Left renal cortex interstitium (tissue), 4 donors: ENCODE data around the gene ZNF519. TPM values are rescaled to one million over a fixed set of nuclear protein-coding genes. Genes with fewer than 3 reads are reported as not detected.
"Not testable (repeated sequence)": the region's sequence is repeated elsewhere in the genome, so short reads cannot be mapped to it uniquely, and the experiment has no call there.

Experiments
- DNase-seq, 4 donors: peaks; one replicate each; pipeline ENCODE4 v3.0.0-alpha.2; 2013; ENCODE audit warnings: low read depth in 4 of 4, low spot score in 2 of 4, missing footprints in 1 of 4
- polyA plus RNA-seq, 4 donors: library from polyadenylated mRNA; unstranded; fragments of 120-200 nt; gene quantifications; one replicate each; pipeline ENCODE4 v1.2.1, GENCODE V29; 2013; ENCODE audit not compliant: insufficient read length in 4 of 4

ZNF519 gene
- 10 to 100 TPM in 2 of 4 donors, 1 to 10 TPM in 2; 9.4 to 18.2 (median 13.6) TPM for polyA plus RNA-seq

GRCh38 chr18:14132271-14132700 is at the start of gene ZNF519:
Gene ZNF519 (minus strand): TSS chr18:14132435. CDS start chr18:14132277, 158 bp downstream.
- DNase-seq: peak; percentile 64 to 88 (median 76)

GRCh38 chr18:14179306-14179705 is 47.1 kb upstream of the ZNF519 start:
- DNase-seq: no peak

GRCh38 chr18:14178321-14179196 is 46.3 kb upstream of the ZNF519 start:
- peak in 3 of 4 donors; percentile 28 to 49 (median 42) for DNase-seq

GRCh38 chr18:14177540-14178320 is 45.5 kb upstream of the ZNF519 start:
- DNase-seq: not testable (repeated sequence)

DNA sequence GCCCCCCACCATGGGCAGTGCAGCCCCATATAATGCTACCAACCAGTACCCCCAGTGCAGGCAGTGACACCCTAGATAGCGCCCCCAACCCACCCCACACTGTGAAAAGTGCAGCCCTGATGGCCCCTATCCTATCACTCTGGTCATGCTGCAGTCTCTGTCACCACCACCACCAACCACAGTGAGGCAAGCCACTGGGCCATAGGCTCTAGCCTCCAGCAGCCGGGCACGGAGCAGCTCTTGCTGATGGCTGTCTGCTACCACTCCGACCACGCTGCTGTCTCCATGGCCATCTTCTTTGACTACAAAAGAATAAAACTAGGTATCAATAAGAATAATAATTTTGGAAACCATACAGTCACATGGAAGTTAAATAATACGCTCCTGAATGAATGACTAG is 43.2 kb upstream of the ZNF519 start:
- not testable (repeated sequence) for DNase-seq

DNA sequence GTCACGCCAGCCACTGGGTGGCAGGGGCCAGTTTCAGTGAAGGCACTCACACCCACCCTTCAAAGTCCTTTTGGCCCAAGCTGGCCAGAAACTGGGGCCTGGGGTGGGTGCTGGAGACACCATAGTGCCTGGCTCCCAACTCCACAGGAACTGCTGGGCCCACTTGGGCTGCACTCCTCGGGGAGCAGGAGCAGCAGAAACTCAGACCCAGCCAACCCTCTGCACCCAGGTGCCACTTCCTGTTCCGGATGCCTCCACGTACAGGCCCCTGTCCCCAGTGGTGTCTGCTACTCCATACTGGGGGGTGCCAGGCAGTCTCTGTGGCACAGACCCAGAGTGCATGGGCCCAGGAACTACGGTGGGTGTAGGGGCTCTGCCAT is 42.5 kb upstream of the ZNF519 start:
- DNase-seq: no peak

DNA sequence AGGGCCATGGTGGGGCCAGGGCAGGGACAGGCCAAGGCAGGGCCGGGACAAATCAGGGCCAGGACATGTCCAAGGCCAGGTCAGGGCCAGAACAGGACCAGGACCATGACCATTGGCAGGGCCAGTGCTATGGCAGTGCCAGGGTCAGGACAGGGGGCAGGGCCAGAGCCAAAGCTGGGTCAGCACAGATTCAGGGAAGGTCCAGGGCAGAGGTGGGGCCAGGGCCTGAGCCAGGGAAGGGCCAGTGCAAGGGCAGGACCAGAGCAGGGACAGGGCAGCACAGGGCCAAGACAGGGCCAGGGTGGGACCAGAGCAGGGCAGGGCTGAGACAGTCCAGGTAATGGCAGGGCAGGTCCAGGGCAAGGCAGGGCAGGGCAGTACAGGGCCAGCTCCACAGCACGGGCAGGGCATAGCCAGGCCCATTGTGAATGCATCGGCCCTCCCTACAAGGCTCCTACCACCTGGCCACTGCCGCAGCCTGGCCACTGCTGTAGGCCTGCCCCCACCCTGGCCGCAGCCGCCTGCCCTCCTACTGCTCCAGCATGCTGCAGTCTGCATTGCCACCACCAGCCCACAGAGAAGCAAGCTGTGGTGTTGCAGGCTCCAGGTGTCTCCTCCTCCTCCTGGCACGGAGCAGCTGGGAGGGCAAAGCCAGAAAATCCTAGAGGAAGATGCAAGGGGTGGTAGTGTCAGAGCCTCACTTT is 41.9 kb upstream of the ZNF519 start:
- DNase-seq: not testable (repeated sequence)

DNA sequence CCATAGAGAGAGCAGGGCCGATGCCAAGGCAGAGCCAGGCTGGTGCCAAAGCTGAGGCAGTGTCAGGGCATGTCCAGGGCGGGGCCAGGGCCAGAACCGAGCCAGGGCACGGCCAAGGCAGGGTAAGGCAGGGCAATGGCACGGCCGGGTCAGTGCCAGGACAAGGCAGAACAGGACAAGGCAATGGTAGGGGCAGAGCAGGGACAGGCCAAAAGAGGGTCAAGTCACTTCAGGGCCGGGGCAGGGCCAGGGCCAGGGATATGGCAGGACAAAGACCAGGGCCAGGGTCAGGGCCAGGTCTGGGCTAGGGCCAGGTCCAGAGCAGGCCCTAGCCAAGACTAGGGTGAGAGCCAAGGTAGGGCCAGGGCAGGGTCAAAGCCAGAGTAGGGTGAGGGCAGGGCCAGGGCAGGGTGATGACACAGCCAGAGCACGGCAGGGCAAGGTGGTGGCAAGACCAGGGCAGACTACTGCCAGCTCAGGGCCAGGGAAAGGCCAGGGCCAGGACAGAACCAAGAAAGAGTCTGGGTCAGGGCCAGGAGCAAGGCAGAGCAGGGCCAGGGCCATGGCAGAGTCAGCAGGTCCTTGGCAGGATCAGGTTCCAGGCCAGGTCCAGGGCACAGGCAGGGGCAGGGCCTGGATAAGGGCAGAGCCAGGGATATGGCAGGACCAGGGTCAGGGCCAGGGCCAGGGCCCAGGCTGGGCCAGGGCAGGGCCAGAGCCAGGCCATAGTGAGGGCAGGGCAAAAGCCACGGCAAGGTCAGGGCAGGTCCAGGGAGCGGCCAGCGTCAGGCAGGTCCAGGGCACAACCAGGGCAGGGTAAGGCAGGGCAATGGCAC is 41.1 kb upstream of the ZNF519 start:
- DNase-seq: not testable (repeated sequence)

DNA sequence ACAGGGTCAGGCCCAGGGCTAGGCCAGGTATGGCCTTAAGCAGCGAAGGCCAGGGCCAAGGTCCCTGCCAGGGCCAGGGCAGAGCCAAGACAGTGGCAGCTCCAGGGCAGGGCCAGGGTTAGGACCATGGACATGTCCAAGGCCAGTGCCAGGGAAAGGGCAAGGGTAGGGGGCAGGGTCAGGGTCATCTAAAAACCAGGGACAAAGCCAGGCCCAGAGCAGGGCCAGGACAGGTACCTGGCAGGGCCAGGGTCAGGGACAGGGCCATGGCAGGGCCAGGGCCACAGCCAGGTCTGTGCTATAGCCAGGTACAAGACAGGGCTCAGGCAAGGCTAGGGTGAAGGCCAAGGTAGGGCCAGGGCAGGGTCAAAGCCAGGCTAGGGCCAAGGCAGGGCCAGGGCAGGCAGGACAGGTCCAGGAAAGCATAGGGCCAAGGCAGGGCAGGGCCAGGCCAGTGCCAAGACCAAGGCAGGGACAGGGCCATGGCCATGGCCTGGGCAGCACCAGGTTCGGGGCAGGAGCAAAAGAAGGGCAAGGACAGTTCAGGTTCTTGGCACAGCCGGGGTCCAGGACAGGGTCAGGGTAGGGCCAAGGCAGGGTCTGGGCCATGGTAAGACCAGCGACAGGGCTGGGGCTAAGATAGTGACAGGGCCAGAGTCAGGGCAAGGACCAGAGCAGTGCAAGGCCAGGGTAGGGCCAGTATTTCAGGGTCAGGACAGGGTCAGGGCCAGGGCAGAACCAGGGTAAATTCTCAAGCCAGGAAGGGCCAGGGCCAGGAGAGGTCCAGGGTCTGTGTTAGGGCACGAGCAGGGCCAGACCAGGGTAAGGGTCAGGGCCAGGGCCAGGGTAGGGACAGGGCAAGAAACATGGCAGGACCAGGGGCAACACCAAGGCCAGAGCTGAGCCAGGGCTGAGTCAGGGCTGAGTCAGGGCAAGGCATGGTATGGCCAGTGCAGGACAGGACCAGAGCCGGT is 40.2 kb upstream of the ZNF519 start:
- DNase-seq: not testable (repeated sequence)

- DNase-seq: not testable (repeated sequence)
These were observed 39.3 kb upstream of the ZNF519 start for GRCh38 chr18:14171301-14172141.

GRCh38 chr18:14170367-14171036 is 38.3 kb upstream of the ZNF519 start:
- DNase-seq: not testable (repeated sequence)

- not testable (repeated sequence) for DNase-seq
These were observed 30.7 kb upstream of the ZNF519 start for GRCh38 chr18:14162915-14163314.

- DNase-seq: not testable (repeated sequence)
These were observed 19.4 kb upstream of the ZNF519 start for GRCh38 chr18:14151564-14152113.

DNA sequence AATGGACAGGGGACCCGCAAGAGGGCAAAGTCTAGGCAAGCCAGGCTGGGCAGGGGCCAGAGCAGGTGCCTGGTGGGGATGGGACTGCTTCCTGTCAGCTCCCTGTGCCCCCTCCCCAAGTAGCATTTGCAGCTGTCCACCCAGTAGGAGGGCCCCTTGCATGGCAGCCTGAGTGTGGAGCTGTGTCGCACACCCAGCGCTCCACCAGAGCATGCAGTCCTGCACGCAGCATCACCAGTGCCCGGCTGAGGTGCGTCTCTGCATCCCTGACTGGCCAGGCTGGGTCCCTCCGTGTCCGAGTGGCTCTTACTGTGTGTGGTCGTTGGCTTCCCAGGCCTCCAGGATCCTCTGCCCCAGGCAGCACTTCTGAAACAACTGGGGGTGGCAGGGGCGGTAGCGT is 18.5 kb upstream of the ZNF519 start:
- not testable (repeated sequence) for DNase-seq

- DNase-seq: not testable (repeated sequence)
These were observed 17.7 kb upstream of the ZNF519 start for GRCh38 chr18:14149916-14150420.

GRCh38 chr18:14149121-14149850 is 17.1 kb upstream of the ZNF519 start:
- DNase-seq: not testable (repeated sequence)
